ENCODE data around the gene PODXL.
"Not testable (repeated sequence)": the region's sequence is repeated elsewhere in the genome, so short reads cannot be mapped to it uniquely, and the experiment has no call there.

The PODXL gene

GRCh38 chr7:131511071-131511470 is 45.4 kb downstream of the PODXL start:
- DNase-seq (ENCODE audit: low spot score) = no peak

- DNase-seq (ENCODE audit: low spot score) = no peak
Observed at GRCh38 chr7:131509781-131510180, 46.6 kb downstream of the PODXL start.

- DNase-seq (ENCODE audit: low spot score) = no peak
Observed at GRCh38 chr7:131508754-131509486, 47.5 kb downstream of the PODXL start.

- peak; percentile 77 for DNase-seq (ENCODE audit: low spot score)
Observed at GRCh38 chr7:131507592-131508331, 48.7 kb downstream of the PODXL start.

GRCh38 chr7:131506597-131506996 is 49.8 kb downstream of the PODXL start:
- DNase-seq (ENCODE audit: low spot score) = no peak

- no peak for DNase-seq (ENCODE audit: low spot score)
Observed at GRCh38 chr7:131505636-131506557, 50.5 kb downstream of the PODXL start.

GRCh38 chr7:131505037-131505620 is 51.3 kb downstream of the PODXL start:
- not testable (repeated sequence) for DNase-seq (ENCODE audit: low spot score)

GRCh38 chr7:131504157-131504899 is 52.1 kb downstream of the PODXL start:
- no peak for DNase-seq (ENCODE audit: low spot score)

GRCh38 chr7:131503639-131504038 is 52.8 kb downstream of the PODXL start:
- no peak for DNase-seq (ENCODE audit: low spot score)

- DNase-seq (ENCODE audit: low spot score) = no peak
Observed at GRCh38 chr7:131502810-131503508, 53.5 kb downstream of the PODXL start.

GRCh38 chr7:131501930-131502685 is 54.3 kb downstream of the PODXL start:
- no peak for DNase-seq (ENCODE audit: low spot score)

- no peak for DNase-seq (ENCODE audit: low spot score)
Observed at GRCh38 chr7:131501422-131501821, 55.0 kb downstream of the PODXL start.

- DNase-seq (ENCODE audit: low spot score) = no peak
Observed at GRCh38 chr7:131500357-131500756, 56.1 kb downstream of the PODXL start.

GRCh38 chr7:131499801-131500200 is 56.6 kb downstream of the PODXL start:
- no peak for DNase-seq (ENCODE audit: low spot score)

- DNase-seq (ENCODE audit: low spot score) = no peak
Observed at GRCh38 chr7:131498237-131498885, 58.1 kb downstream of the PODXL start.

GRCh38 chr7:131497454-131497853 is 59.0 kb downstream of the PODXL start:
- no peak for DNase-seq (ENCODE audit: low spot score)

- no peak for DNase-seq (ENCODE audit: low spot score)
Observed at GRCh38 chr7:131495669-131496498, 60.5 kb downstream of the PODXL start.

- no peak for DNase-seq (ENCODE audit: low spot score)
Observed at GRCh38 chr7:131494182-131494581, 62.2 kb downstream of the PODXL start.

GRCh38 chr7:131493581-131493980 is 62.8 kb downstream of the PODXL start:
- DNase-seq (ENCODE audit: low spot score) = no peak

Data from hepatic stellate cell (primary cell).